ENCODE results near the gene CYP39A1.

DNA sequence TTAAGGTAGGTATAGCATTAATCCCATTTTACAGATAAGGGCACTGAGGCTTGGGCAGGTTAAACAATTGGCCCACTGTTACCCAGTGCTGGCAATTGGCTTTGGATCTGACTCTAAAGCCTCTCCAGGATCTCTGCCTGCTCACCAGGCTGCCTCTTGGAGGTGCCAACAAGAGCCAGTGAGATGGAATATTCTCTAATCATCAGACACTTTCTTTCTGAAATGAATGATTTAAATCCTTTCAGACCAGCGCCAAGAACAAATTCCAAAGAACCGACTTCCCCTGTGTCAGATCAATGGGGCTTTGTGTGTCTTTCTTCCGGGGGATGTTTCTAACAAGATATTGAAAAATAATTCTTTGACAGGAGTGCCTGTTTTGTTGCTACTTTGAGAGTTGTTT, 23.6 kb downstream of the CYP39A1 start:
- TF ChIP-seq, protein P1, sequence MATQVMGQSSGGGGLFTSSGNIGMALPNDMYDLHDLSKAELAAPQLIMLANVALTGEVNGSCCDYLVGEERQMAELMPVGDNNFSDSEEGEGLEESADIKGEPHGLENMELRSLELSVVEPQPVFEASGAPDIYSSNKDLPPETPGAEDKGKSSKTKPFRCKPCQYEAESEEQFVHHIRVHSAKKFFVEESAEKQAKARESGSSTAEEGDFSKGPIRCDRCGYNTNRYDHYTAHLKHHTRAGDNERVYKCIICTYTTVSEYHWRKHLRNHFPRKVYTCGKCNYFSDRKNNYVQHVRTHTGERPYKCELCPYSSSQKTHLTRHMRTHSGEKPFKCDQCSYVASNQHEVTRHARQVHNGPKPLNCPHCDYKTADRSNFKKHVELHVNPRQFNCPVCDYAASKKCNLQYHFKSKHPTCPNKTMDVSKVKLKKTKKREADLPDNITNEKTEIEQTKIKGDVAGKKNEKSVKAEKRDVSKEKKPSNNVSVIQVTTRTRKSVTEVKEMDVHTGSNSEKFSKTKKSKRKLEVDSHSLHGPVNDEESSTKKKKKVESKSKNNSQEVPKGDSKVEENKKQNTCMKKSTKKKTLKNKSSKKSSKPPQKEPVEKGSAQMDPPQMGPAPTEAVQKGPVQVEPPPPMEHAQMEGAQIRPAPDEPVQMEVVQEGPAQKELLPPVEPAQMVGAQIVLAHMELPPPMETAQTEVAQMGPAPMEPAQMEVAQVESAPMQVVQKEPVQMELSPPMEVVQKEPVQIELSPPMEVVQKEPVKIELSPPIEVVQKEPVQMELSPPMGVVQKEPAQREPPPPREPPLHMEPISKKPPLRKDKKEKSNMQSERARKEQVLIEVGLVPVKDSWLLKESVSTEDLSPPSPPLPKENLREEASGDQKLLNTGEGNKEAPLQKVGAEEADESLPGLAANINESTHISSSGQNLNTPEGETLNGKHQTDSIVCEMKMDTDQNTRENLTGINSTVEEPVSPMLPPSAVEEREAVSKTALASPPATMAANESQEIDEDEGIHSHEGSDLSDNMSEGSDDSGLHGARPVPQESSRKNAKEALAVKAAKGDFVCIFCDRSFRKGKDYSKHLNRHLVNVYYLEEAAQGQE (IDR thresholded peaks at IDR 0.05; ENCODE audit: insufficient replicate concordance, low read depth), result no peak
- TF ChIP-seq, protein P2, sequence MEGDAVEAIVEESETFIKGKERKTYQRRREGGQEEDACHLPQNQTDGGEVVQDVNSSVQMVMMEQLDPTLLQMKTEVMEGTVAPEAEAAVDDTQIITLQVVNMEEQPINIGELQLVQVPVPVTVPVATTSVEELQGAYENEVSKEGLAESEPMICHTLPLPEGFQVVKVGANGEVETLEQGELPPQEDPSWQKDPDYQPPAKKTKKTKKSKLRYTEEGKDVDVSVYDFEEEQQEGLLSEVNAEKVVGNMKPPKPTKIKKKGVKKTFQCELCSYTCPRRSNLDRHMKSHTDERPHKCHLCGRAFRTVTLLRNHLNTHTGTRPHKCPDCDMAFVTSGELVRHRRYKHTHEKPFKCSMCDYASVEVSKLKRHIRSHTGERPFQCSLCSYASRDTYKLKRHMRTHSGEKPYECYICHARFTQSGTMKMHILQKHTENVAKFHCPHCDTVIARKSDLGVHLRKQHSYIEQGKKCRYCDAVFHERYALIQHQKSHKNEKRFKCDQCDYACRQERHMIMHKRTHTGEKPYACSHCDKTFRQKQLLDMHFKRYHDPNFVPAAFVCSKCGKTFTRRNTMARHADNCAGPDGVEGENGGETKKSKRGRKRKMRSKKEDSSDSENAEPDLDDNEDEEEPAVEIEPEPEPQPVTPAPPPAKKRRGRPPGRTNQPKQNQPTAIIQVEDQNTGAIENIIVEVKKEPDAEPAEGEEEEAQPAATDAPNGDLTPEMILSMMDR (IDR thresholded peaks at IDR 0.05; ENCODE audit: insufficient read depth, low read length), result no peak
- TF ChIP-seq POLR2AphosphoS5 (IDR thresholded peaks at IDR 0.05; ENCODE audit: low read depth) (no peak), SPI1 (IDR thresholded peaks at IDR 0.05; ENCODE audit: borderline replicate concordance, low read depth) (no peak), GABPA (IDR thresholded peaks at IDR 0.05; ENCODE audit: low read depth) (no peak)

Measured in HL-60 (cell line).